Ovary (tissue), 3 donors: Measurements from ENCODE around the gene RBM45.

Source experiments
- EP300 ChIP-seq: sonication (generic); formaldehyde crosslinking; IDR thresholded peaks from one replicate; pipeline ENCODE4 v1.6.1; 2017; ENCODE audit warnings: antibody characterized with exemption
- POLR2A ChIP-seq: fragments of 450-650 bp; IDR thresholded peaks from one replicate; pipeline ENCODE4 v1.6.1; 2017; ENCODE audit warnings: antibody characterized with exemption, mild to moderate bottlenecking, moderate library complexity
- TF ChIP-seq, protein P1 (sequence below), 3 donors: fragments of 450-650 bp in 2 of 3; fragments of 200-600 bp in 1 of 3; IDR thresholded peaks; one replicate each; pipeline versions ENCODE4 v1.5.1 to v1.8.0; 2016 to 2022; ENCODE audit warnings: antibody characterized with exemption in 3 of 3, mild to moderate bottlenecking in 1 of 3
- donor health status: DM: no; HTN: no; CAD: no.

DNA sequence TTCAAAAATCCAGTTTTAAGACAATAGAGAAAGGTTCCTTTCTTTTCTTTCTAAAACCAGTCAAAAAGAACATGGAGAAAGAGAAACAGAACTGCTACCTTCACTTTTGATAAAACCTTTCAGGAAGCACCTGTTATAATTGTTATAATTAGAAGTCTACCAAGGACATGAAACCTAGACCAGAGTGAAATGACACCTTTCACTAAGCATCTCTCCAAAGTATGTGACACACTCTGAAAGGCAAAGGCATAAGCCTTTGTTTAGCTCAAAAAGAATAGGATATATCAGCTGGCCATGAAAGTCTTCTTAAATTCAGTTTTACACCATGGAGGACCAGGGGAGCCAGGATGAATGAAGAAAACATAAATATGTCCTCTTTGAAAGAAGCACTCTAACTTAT lies 18.8 kb upstream of the RBM45 start:
- TF ChIP-seq, protein P1, sequence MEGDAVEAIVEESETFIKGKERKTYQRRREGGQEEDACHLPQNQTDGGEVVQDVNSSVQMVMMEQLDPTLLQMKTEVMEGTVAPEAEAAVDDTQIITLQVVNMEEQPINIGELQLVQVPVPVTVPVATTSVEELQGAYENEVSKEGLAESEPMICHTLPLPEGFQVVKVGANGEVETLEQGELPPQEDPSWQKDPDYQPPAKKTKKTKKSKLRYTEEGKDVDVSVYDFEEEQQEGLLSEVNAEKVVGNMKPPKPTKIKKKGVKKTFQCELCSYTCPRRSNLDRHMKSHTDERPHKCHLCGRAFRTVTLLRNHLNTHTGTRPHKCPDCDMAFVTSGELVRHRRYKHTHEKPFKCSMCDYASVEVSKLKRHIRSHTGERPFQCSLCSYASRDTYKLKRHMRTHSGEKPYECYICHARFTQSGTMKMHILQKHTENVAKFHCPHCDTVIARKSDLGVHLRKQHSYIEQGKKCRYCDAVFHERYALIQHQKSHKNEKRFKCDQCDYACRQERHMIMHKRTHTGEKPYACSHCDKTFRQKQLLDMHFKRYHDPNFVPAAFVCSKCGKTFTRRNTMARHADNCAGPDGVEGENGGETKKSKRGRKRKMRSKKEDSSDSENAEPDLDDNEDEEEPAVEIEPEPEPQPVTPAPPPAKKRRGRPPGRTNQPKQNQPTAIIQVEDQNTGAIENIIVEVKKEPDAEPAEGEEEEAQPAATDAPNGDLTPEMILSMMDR (IDR thresholded peaks at IDR 0.05): no peak
- TF ChIP-seq POLR2A (no peak), EP300 (no peak)
